Spleen (tissue), 7 donors: Measurements from ENCODE around the gene SUN2.

Experiments
- CTCF ChIP-seq, 11 experiments: fragments of 200-600 bp in 7 of 11; fragments of 450-650 bp in 4 of 11; sonication (generic) in 4 of 11; IDR thresholded peaks in 8 of 11; conservative IDR thresholded peaks in 3 of 11; 1 replicate in 7 of 11; 2 replicates in 4 of 11; pipeline versions ENCODE4 v1.4.0 to v1.8.0; 2016 to 2021; ENCODE audit warnings: antibody characterized with exemption in 11 of 11, inconsistent platforms in 4 of 11, mild to moderate bottlenecking in 1 of 11
- POLR2A ChIP-seq, 3 donors: fragments of 450-650 bp; IDR thresholded peaks; one replicate each; pipeline ENCODE4 v1.5.1; 2017; ENCODE audit warnings: antibody characterized with exemption in 3 of 3, mild to moderate bottlenecking in 1 of 3
- POLR2AphosphoS5 ChIP-seq, 3 donors: sonication (generic); formaldehyde crosslinking; IDR thresholded peaks; one replicate each; pipeline ENCODE4 v1.5.1; 2017; ENCODE audit warnings: antibody characterized with exemption in 3 of 3
- donor health status: DM: no; HTN: no; CAD: no; lungs with moderate emphysema.
- donor health status: DM: no; HTN: no; CAD: no.
- donor health status: DM: no; HTN: no; CAD: no.

GRCh38 chr22:38784035-38784434, 28.2 kb upstream of the SUN2 start:
- no peak for TF ChIP-seq CTCF (IDR thresholded peaks at IDR 0.05 in 8 of 11, conservative IDR thresholded peaks at IDR 0.05 in 3 of 11)
- no peak for TF ChIP-seq POLR2AphosphoS5 (IDR thresholded peaks at IDR 0.05)
- TF ChIP-seq POLR2A (IDR thresholded peaks at IDR 0.05), result no peak
